ENCODE results near the gene GARS1.
A peak's percentile ranks its signal among the peaks of the same experiment; 100 is the strongest.
"Not testable (repeated sequence)": the region's sequence is repeated elsewhere in the genome, so short reads cannot be mapped to it uniquely, and the experiment has no call there.

GARS1 gene

GRCh38 chr7:30584965-30585364 is 9.7 kb upstream of the GARS1 start:
- Histone ChIP-seq H2BK15ac (ENCODE audit: low read depth, poor library complexity, severe bottlenecking) (no peak overlapping the region), H3K27ac (ENCODE audit: low read length, poor library complexity, severe bottlenecking) (no peak overlapping the region), H3K4me2 (ENCODE audit: low read length, poor library complexity, severe bottlenecking) (no peak overlapping the region), H2BK120ac (ENCODE audit: low read depth, low read length) (no peak overlapping the region), H3K4me3 (ENCODE audit: insufficient read depth in 1 of 2, low read depth in 1 of 2, low read length in 2 of 2) (no peak overlapping the region), H3K9me3 (ENCODE audit: control insufficient read depth, low read length) (peaks cover 5% of the 10 kb centered on the region), H3K36me3 (ENCODE audit: control insufficient read depth in 1 of 2, insufficient read depth in 2 of 2, low read depth in 1 of 2, low read length in 2 of 2) (peaks cover 9 to 67% of the 10 kb centered on the region in 2 experiments), H3K18ac (ENCODE audit: low read depth in 1 of 2, low read length in 2 of 2) (no peak overlapping the region), H3K14ac (ENCODE audit: low read length in 2 of 2) (no peak overlapping the region), H3K4me1 (ENCODE audit: control insufficient read depth, insufficient read depth, low read depth, low read length) (no peaks in the 10 kb centered on the region), H3K9ac (ENCODE audit: low read length) (no peak overlapping the region), H4K91ac (ENCODE audit: low read length) (no peak overlapping the region), H2BK12ac (ENCODE audit: low read length in 2 of 2) (no peak overlapping the region), H3K79me1 (replicated peaks; ENCODE audit: low read length, poor library complexity, severe bottlenecking) (peaks cover 28% of the 10 kb centered on the region), H2AK5ac (ENCODE audit: low read length, severe bottlenecking) (no peak overlapping the region), H3K23ac (ENCODE audit: low read length in 2 of 2) (no peak overlapping the region), H2BK5ac (ENCODE audit: low read depth, low read length, poor library complexity, severe bottlenecking) (no peak overlapping the region), H2AFZ (ENCODE audit: low read depth, low read length) (no peak overlapping the region), H3K27me3 (ENCODE audit: control insufficient read depth in 1 of 2, insufficient read depth in 1 of 2, low read length in 2 of 2) (no peaks in the 10 kb centered on the region), H4K8ac (ENCODE audit: low read length) (no peak overlapping the region), H3K4ac (ENCODE audit: low read depth in 1 of 2, low read length in 2 of 2) (no peak overlapping the region)
- DNase-seq, result no peak
- 66% methylated on average over 4 of the region's 5 CpGs for WGBS

GRCh38 chr7:30585675-30586074 is 9.0 kb upstream of the GARS1 start:
- Histone ChIP-seq H4K91ac (ENCODE audit: low read length) (no peak overlapping the region), H2BK12ac (ENCODE audit: low read length in 2 of 2) (no peak overlapping the region), H3K14ac (ENCODE audit: low read length in 2 of 2) (no peak overlapping the region), H2BK5ac (ENCODE audit: low read depth, low read length, poor library complexity, severe bottlenecking) (no peak overlapping the region), H3K23ac (ENCODE audit: low read length in 2 of 2) (no peak overlapping the region), H3K9ac (ENCODE audit: low read length) (no peak overlapping the region), H3K4me2 (ENCODE audit: low read length, poor library complexity, severe bottlenecking) (no peak overlapping the region), H3K4me3 (ENCODE audit: insufficient read depth in 1 of 2, low read depth in 1 of 2, low read length in 2 of 2) (no peak overlapping the region), H3K27me3 (ENCODE audit: control insufficient read depth in 1 of 2, insufficient read depth in 1 of 2, low read length in 2 of 2) (no peaks in the 10 kb centered on the region), H3K18ac (ENCODE audit: low read depth in 1 of 2, low read length in 2 of 2) (no peak overlapping the region), H2AFZ (ENCODE audit: low read depth, low read length) (no peak overlapping the region), H2AK5ac (ENCODE audit: low read length, severe bottlenecking) (no peak overlapping the region), H3K79me1 (replicated peaks; ENCODE audit: low read length, poor library complexity, severe bottlenecking) (peaks cover 28% of the 10 kb centered on the region), H3K4ac (ENCODE audit: low read depth in 1 of 2, low read length in 2 of 2) (no peak overlapping the region), H2BK15ac (ENCODE audit: low read depth, poor library complexity, severe bottlenecking) (no peak overlapping the region), H3K4me1 (ENCODE audit: control insufficient read depth, insufficient read depth, low read depth, low read length) (no peaks in the 10 kb centered on the region), H3K36me3 (ENCODE audit: control insufficient read depth in 1 of 2, insufficient read depth in 2 of 2, low read depth in 1 of 2, low read length in 2 of 2) (peaks cover 6 to 59% of the 10 kb centered on the region in 2 experiments), H3K27ac (ENCODE audit: low read length, poor library complexity, severe bottlenecking) (no peak overlapping the region), H3K9me3 (ENCODE audit: control insufficient read depth, low read length) (peaks cover 5% of the 10 kb centered on the region), H2BK120ac (ENCODE audit: low read depth, low read length) (no peak overlapping the region), H4K8ac (ENCODE audit: low read length) (no peak overlapping the region)
- no peak for DNase-seq
- WGBS, result 75% methylated on average over 3 of the region's 3 CpGs

- not testable (repeated sequence) for H2BK120ac ChIP-seq (ENCODE audit: low read depth, low read length); H3K27me3 ChIP-seq (ENCODE audit: control insufficient read depth in 1 of 2, insufficient read depth in 1 of 2, low read length in 2 of 2); H3K23ac ChIP-seq (ENCODE audit: low read length in 2 of 2); H3K4me2 ChIP-seq (ENCODE audit: low read length, poor library complexity, severe bottlenecking); H3K4me3 ChIP-seq (ENCODE audit: insufficient read depth in 1 of 2, low read depth in 1 of 2, low read length in 2 of 2); H3K9ac ChIP-seq (ENCODE audit: low read length); H3K27ac ChIP-seq (ENCODE audit: low read length, poor library complexity, severe bottlenecking); H2BK15ac ChIP-seq (ENCODE audit: low read depth, poor library complexity, severe bottlenecking); H3K4ac ChIP-seq (ENCODE audit: low read depth in 1 of 2, low read length in 2 of 2); DNase-seq; H4K91ac ChIP-seq (ENCODE audit: low read length); H2BK12ac ChIP-seq (ENCODE audit: low read length in 2 of 2); H3K4me1 ChIP-seq (ENCODE audit: control insufficient read depth, insufficient read depth, low read depth, low read length); H3K9me3 ChIP-seq (ENCODE audit: control insufficient read depth, low read length); H2BK5ac ChIP-seq (ENCODE audit: low read depth, low read length, poor library complexity, severe bottlenecking); H2AFZ ChIP-seq (ENCODE audit: low read depth, low read length); H3K14ac ChIP-seq (ENCODE audit: low read length in 2 of 2); H4K8ac ChIP-seq (ENCODE audit: low read length); H2AK5ac ChIP-seq (ENCODE audit: low read length, severe bottlenecking); H3K18ac ChIP-seq (ENCODE audit: low read depth in 1 of 2, low read length in 2 of 2)
- WGBS, result 95% methylated on average over 4 of the region's 4 CpGs
- Histone ChIP-seq H3K36me3 (ENCODE audit: control insufficient read depth in 1 of 2, insufficient read depth in 2 of 2, low read depth in 1 of 2, low read length in 2 of 2) (peaks cover 4 to 42% of the 10 kb centered on the region in 2 experiments), H3K79me1 (replicated peaks; ENCODE audit: low read length, poor library complexity, severe bottlenecking) (peaks cover 28% of the 10 kb centered on the region)
Observed at GRCh38 chr7:30587547-30587946, 7.1 kb upstream of the GARS1 start.

GRCh38 chr7:30589111-30589510 is 5.6 kb upstream of the GARS1 start:
- DNase-seq, result no peak
- peaks cover 29% of the 10 kb centered on the region for H3K79me1 ChIP-seq (replicated peaks; ENCODE audit: low read length, poor library complexity, severe bottlenecking)
- no peak overlapping the region for H3K9ac ChIP-seq (ENCODE audit: low read length)
- H3K27me3 ChIP-seq (ENCODE audit: control insufficient read depth in 1 of 2, insufficient read depth in 1 of 2, low read length in 2 of 2), result no peaks in the 10 kb centered on the region
- H2AFZ ChIP-seq (ENCODE audit: low read depth, low read length), result no peak overlapping the region
- no peak overlapping the region for H2BK15ac ChIP-seq (ENCODE audit: low read depth, poor library complexity, severe bottlenecking)
- H3K14ac ChIP-seq (ENCODE audit: low read length in 2 of 2), result no peak overlapping the region
- no peak overlapping the region for H3K27ac ChIP-seq (ENCODE audit: low read length, poor library complexity, severe bottlenecking)
- peaks cover 5% of the 10 kb centered on the region for H3K9me3 ChIP-seq (ENCODE audit: control insufficient read depth, low read length)
- H2AK5ac ChIP-seq (ENCODE audit: low read length, severe bottlenecking), result no peak overlapping the region
- H4K8ac ChIP-seq (ENCODE audit: low read length), result no peak overlapping the region
- H2BK120ac ChIP-seq (ENCODE audit: low read depth, low read length), result no peak overlapping the region
- H2BK12ac ChIP-seq (ENCODE audit: low read length in 2 of 2), result no peak overlapping the region
- peaks cover 4 to 28% of the 10 kb centered on the region in 2 experiments for H3K36me3 ChIP-seq (ENCODE audit: control insufficient read depth in 1 of 2, insufficient read depth in 2 of 2, low read depth in 1 of 2, low read length in 2 of 2)
- no peak overlapping the region for H3K4me3 ChIP-seq (ENCODE audit: insufficient read depth in 1 of 2, low read depth in 1 of 2, low read length in 2 of 2)
- H2BK5ac ChIP-seq (ENCODE audit: low read depth, low read length, poor library complexity, severe bottlenecking), result peak overlapping the region; percentile 8
- no peak overlapping the region for H4K91ac ChIP-seq (ENCODE audit: low read length)
- no peak overlapping the region for H3K4ac ChIP-seq (ENCODE audit: low read depth in 1 of 2, low read length in 2 of 2)
- 100% methylated on average over 2 of the region's 3 CpGs for WGBS
- H3K23ac ChIP-seq (ENCODE audit: low read length in 2 of 2), result no peak overlapping the region
- no peak overlapping the region for H3K4me2 ChIP-seq (ENCODE audit: low read length, poor library complexity, severe bottlenecking)
- H3K4me1 ChIP-seq (ENCODE audit: control insufficient read depth, insufficient read depth, low read depth, low read length), result peaks cover 2% of the 10 kb centered on the region
- no peak overlapping the region for H3K18ac ChIP-seq (ENCODE audit: low read depth in 1 of 2, low read length in 2 of 2)
